ENCODE data around the gene FLVCR2.
"Not testable (repeated sequence)": the region's sequence is repeated elsewhere in the genome, so short reads cannot be mapped to it uniquely, and the experiment has no call there.

The FLVCR2 gene

GRCh38 chr14:75591987-75592575 lies 13.7 kb downstream of the FLVCR2 start:
- DNase-seq (ENCODE audit: low read depth, low spot score): no peak

GRCh38 chr14:75595226-75595625 lies 16.8 kb downstream of the FLVCR2 start:
- DNase-seq (ENCODE audit: low read depth, low spot score): no peak

GRCh38 chr14:75597149-75597548 lies 18.7 kb downstream of the FLVCR2 start:
- DNase-seq (ENCODE audit: low read depth, low spot score): no peak

DNA sequence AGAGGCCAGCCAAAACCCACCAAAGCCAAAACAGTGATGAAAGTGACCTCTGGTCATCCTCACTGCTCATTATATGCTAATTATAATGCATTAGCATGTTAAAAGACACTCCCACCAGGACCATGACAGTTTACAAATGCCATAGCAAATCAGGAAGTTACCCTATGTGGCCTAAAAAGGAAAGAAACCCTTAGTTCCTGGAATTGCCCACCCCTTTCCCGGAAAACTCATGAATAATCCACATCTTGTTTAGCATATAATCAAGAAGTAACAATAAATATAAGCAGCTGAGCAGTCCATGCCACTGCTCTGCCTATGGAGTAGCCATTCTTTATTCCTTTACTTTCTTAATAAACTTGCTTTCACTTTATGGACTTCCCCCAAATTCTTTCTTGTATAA lies 21.7 kb downstream of the FLVCR2 start:
- DNase-seq (ENCODE audit: low read depth, low spot score): not testable (repeated sequence)

DNA sequence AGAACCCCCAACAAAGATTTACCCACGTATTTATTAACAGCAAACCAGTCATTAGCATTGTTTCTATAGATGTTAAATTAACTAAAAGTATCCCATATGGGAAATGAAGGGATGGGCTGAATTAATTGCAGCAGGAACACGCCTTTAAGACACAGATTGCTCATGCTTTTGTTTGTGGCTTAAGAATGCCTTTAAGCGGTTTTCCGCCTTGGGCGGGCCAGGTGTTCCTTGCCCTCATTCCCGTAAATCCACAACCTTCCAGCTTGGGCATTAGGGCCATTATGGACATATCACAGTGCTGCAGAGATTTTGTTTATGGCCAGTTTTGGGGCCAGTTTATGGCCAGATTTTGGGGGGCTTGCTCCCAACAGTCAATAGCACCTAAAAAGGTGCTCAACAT lies 22.6 kb downstream of the FLVCR2 start:
- not testable (repeated sequence) for DNase-seq (ENCODE audit: low read depth, low spot score)

GRCh38 chr14:75602503-75602902 lies 24.1 kb downstream of the FLVCR2 start:
- DNase-seq (ENCODE audit: low read depth, low spot score): no peak

DNA sequence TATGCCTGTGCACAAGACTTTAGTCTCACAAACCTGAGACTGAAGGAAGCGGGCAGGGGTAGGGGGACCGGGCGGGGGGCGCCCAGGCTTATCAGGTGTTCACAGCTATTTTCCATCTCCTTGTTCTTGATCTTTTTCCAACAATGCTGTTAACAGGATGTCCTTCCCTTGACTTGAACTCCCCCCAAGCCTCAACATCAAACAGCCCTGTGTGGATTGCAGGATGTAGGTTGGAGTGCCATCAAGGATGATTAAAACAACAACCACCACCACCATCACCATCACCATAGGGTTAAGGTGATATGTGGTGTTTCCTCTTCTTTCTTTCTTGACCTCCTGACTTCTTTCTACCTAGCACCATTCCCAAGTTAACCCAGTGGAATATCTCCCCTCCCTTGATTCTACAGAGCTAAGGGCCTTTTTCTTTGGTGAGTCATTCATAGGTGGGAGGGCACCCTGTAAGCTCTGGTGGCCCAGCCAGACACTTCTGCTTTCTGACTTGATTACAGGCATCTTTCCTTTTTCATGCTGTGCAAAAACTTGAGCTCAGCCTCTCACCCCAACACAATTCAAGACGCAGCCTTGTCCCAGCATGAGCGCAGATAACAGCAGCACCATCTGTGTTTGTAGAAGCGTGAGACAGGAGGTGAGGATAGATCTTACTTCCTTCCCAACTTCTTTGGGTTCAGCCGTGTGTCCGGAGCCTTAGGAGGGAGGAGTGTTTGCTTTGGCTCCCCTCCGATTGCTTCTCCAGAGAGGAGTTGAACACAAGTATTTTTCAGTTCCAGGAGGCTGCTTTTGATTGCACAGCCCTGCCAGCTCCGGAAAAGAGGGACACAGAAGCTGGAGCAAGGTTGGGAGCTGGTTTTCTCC lies 26.8 kb downstream of the FLVCR2 start:
- DNase-seq (ENCODE audit: low read depth, low spot score): no peak

DNA sequence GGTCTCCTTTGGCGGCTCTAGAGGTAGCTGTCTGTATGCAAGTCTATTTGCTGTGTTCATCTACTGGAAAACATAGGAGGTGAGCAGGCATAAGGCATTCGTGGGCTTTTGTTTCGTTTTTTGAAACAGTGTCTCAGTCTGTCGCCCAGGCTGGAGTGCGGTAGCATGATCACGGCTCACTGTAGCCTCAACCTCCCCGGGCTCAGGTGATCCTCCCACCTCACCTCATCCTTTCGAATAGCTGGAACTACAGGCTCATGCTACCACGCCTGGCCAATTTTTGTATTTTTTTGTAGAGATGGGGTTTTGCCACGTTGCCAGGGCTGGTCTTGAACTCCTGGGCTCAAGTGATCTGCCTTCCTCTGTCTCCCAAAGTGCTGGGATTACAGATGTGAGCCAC lies 27.5 kb downstream of the FLVCR2 start:
- DNase-seq (ENCODE audit: low read depth, low spot score): no peak

- DNase-seq (ENCODE audit: low read depth, low spot score): no peak
These were observed 28.6 kb downstream of the FLVCR2 start for GRCh38 chr14:75607044-75607443.

DNA sequence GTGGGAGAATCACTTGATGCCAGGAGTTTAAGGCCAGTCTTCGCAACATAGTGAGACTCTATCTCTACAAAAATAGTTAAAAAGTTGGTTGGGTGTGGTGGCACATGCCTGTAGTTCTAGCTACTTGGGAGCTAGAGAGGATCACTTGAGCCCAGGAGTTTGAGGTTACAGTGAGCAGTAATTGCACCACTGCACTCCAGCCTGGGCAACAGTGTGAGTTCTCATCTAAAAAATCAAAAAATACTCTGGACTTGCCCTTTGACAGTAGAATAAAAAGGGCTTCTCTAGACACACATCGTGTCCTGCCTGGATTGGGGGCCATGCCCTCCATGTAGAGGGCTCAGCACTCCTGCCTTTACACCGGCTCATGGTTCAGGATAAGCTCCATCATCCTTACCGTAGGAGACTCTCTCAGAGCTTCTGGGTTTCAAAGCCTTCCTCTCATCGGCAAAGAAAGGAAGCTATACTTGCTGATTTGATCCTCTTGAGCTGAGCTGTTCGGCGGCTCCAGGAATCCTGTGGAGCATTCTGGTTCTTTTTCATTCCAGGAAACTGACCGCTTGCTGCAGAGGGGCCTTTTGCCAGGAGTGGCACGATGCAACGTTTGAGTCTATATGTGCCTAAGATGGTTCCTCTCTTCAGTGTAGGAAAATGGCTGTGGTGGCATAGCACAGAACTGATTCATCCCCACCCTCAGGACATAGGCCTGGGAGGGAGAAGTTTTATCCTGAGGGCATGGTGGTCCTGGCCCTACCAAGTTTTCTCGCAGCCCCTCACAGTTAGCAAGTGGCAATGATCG lies 29.6 kb downstream of the FLVCR2 start:
- no peak for DNase-seq (ENCODE audit: low read depth, low spot score)

DNA sequence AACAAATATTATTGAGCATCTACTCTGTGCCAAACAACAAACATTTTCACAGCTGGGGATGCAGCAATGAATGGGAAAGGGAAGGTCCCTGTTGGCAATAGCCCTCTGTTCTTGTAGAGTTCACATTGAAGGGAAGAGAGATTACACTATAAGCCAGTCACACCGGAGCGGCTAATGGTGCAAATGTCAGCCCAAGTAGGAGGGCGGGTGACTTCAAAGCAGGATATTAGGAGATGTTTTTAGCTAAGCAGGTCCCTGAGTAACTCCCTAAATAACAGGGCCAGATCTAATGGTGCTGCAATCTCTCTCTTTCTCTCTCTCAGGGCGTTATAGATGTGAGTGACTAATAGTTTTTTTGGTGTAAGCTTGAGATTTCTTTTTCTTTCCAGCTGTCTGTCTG lies 30.7 kb downstream of the FLVCR2 start:
- DNase-seq (ENCODE audit: low read depth, low spot score): no peak

GRCh38 chr14:75609606-75610475 lies 31.4 kb downstream of the FLVCR2 start:
- no peak for DNase-seq (ENCODE audit: low read depth, low spot score)

- DNase-seq (ENCODE audit: low read depth, low spot score): no peak
These were observed 32.4 kb downstream of the FLVCR2 start for GRCh38 chr14:75610834-75611233.

DNA sequence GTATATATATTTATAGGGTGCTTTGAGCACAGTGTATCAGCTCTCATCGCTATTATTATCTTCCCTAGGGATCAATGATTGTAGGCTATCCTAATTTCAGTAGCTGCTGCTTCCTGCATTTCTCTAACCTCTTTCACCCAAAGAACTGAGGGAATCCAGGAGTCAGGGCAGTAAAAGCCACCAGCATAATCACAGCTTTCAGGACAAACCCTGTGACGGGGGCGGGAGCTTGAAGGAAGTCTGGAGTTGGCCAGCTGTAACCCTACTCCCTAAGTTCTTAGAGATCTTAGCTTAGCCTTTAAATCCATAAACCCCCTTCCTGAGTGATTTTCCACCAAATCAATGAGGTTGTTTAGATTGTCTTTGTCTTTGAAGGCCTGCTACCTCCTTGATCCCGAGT lies 33.7 kb downstream of the FLVCR2 start:
- no peak for DNase-seq (ENCODE audit: low read depth, low spot score)

DNA sequence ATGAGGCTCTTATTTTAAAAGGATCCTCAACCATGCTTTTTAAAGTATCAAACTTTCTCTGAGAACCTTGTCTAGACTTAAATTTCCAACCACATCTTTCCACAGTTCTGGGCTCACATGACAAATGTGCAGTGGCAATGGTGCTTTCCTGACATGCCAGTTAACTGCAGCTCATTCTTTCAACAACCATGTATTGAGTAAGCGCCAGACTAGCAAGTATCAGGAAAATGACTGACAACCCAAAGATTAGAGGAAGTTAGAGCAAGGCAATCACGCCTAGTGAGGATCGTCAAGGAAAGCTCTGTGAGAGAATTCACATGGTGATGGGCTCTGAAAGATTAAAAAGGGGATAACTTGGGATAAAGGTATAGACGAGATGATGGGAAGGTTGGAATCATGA lies 35.8 kb downstream of the FLVCR2 start:
- DNase-seq (ENCODE audit: low read depth, low spot score): no peak

DNA sequence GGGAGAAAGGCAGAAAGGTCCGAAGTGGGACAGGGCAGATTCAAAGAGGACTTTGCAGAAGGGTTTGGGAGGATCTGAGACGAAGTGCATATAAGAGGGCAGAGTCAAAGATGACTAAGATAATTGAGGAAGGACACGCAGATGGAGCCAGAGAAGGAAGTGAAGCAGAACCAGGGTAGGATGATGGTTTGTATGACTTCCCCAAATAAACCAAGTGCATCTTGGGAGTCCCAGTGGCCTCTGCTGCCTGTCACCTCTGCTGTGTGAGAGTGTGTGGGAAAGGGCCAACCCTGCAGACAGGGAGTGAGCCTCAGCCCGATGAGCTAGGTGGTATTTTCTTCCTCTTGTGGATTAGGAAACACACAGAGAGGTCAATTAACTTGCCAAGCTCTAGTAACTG lies 36.8 kb downstream of the FLVCR2 start:
- DNase-seq (ENCODE audit: low read depth, low spot score): no peak

GRCh38 chr14:75619548-75619947 lies 41.1 kb downstream of the FLVCR2 start:
- no peak for DNase-seq (ENCODE audit: low read depth, low spot score)

DNA sequence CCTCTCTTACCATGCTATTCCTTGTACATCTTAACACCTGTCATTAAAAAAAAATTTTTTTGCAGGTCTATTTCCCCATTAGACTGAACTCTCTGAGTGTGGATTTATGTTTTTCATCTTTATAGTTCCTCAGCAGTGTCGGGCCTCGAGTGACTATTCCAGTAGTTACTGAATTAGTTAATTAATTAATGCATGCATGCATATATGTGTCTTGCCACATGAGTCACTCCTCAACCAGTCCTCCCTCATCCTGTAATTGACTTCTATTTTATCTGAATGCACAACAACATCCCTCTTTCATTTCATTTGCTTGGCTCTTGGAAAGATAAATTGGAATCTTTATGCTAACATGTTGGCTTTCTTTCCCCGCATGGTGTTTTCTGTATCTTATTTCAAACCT lies 46.6 kb downstream of the FLVCR2 start:
- no peak for DNase-seq (ENCODE audit: low read depth, low spot score)

DNA sequence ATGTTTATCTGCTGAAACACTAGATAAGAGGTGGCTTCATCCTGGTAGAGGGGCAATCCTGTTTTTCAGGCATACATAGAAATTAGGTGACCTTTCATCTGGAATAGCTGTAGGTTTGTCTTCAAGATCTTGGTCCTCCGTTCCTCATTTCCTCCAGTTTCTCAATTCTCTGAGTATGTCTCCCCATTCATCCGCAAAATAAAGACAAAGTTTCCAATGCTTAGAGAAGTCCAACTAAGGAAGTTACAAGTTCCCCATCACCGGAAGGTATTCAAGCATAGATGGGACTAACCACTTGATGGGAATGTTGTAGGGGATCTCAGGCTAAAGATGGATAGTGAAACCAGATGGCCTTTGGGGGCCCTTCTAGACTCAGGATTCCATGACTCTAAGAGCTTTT lies 48.0 kb downstream of the FLVCR2 start:
- DNase-seq (ENCODE audit: low read depth, low spot score): no peak

DNA sequence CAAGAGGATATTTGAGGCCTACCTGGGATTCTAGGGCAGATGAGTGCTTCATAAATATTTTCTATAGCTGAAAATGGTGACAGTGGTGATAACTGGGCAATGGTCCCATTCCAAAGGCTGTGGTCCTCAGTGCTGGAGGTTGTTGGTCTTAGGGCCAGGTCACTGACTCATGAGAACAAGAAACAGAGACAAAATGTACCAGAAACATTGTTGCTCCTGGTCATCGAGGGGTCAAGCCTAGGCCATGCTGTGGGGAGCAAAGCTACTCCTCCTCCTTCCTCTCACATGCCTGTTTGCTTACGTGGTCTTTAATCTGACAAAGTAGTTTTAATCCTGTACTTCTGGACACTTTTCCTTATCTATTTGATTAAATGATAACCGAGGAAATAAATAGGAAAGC lies 48.4 kb downstream of the FLVCR2 start:
- DNase-seq (ENCODE audit: low read depth, low spot score): no peak

DNA sequence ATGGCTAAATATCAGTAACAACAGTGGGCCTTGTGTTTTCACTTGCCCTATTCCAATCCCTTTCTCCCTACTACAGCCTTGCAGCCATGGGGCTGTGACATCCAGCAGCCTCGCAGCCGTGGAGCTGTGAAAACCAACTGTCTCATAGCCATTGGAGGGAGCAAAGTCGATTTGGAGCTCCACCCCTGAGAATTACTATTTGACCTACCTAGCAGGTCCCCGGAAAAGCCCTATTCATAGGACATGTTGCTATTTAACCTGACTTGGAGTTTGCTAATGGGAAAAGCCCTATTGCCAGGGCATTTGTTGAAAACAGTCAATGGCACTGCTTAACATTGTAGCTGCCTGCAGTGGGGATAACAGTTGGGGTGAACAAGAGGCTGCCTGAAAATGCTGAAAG lies 49.0 kb downstream of the FLVCR2 start:
- DNase-seq (ENCODE audit: low read depth, low spot score): no peak

GRCh38 chr14:75628816-75629215 lies 50.4 kb downstream of the FLVCR2 start:
- no peak for DNase-seq (ENCODE audit: low read depth, low spot score)
